K562 (cell line): ENCODE data around the gene ATF3. TPM values are rescaled to one million over a fixed set of nuclear protein-coding genes. Genes with fewer than 3 reads are reported as not detected.
A peak's percentile ranks its signal among the peaks of the same experiment; 100 is the strongest.

ENCODE experiments used
- ATAC-seq: fragments of 200-7000 bp; cut with Tn5 transposase; 3 replicates; pipeline ENCODE4 v1.9.1; 2020; ENCODE audit warnings: moderate library complexity
- BruUV-seq: library from RNA; stranded (reverse); fragments of 400-500 nt; replicated peaks from 2 replicates; lab custom pipeline; 2021; lab: Mats Ljungman, UMichigan
- CTCF ChIA-PET: fragments of 300-600 bp; formaldehyde crosslinking; extraction: SDS; loops from one replicate; lab custom pipeline; 2021; ENCODE audit warnings: low intra/inter-chr PET ratio; lab: Yijun Ruan, JAX
- POLR2A ChIA-PET: fragments of 300-600, 350-650 bp; sonication (Branson Sonifier 250); formaldehyde crosslinking; extraction: SDS; loops from one replicate; lab custom pipeline; 2021; ENCODE audit warnings: antibody characterized with exemption, inconsistent platforms; lab: Yijun Ruan, JAX
- DNase-seq, 4 experiments: peaks; one replicate each; pipeline versions ENCODE4 v3.0.0 to v3.0.0-alpha.2; 2011 to 2018; ENCODE audit warnings: low spot score in 3 of 4, mixed read lengths in 3 of 4; ENCODE audit errors: extremely low read depth in 1 of 4
- FAIRE-seq: peaks from 2 replicates; lab custom pipeline; 2011; peaks lifted over from hg19 to GRCh38; lab: Jason Lieb, UNC
- H2AFZ ChIP-seq: 2 replicates; pipeline ENCODE4 v1.6.0; 2011; ENCODE audit warnings: low read depth, low read length, control low read depth, inconsistent platforms
- H3K27ac ChIP-seq: fragments of 200-600 bp; 3 replicates; pipeline ENCODE4 v1.8.0; 2011; ENCODE audit warnings: low read depth, mild to moderate bottlenecking, control low read depth, inconsistent platforms, low read length, moderate library complexity, mixed read lengths; ENCODE audit errors: extremely low read depth
- H3K27me3 ChIP-seq, 2 experiments: fragments of 300-600 bp in 1 of 2; 2 replicates in 1 of 2; 3 replicates in 1 of 2; pipeline versions ENCODE4 v1.6.0 to v1.8.0; 2011; ENCODE audit warnings: inconsistent platforms in 2 of 2, low read length in 2 of 2, mild to moderate bottlenecking in 1 of 2, mixed read lengths in 1 of 2, moderate library complexity in 1 of 2; ENCODE audit not compliant: control insufficient read depth in 2 of 2, insufficient read depth in 2 of 2
- H3K36me3 ChIP-seq: fragments of 300-600 bp; 3 replicates; pipeline ENCODE4 v1.8.0; 2011; ENCODE audit warnings: mild to moderate bottlenecking, low read length, inconsistent platforms; ENCODE audit not compliant: control insufficient read depth, insufficient read depth
- H3K4me1 ChIP-seq, 2 experiments: fragments of 200-600 bp in 1 of 2; replicated peaks in 1 of 2; 2 replicates in 1 of 2; 3 replicates in 1 of 2; pipeline versions ENCODE4 v1.5.1 to v1.8.0; 2011; ENCODE audit warnings: inconsistent platforms in 2 of 2, low read length in 2 of 2, mild to moderate bottlenecking in 1 of 2, mixed read lengths in 1 of 2, moderate library complexity in 1 of 2; ENCODE audit not compliant: control insufficient read depth in 2 of 2, insufficient read depth in 2 of 2
- H3K4me2 ChIP-seq: 2 replicates; pipeline ENCODE4 v1.6.1; 2011; ENCODE audit warnings: low read length, control low read depth, inconsistent platforms, mixed read lengths; ENCODE audit not compliant: insufficient read depth
- H3K4me3 ChIP-seq: fragments of 200-600 bp; sonication (generic), shearing (Covaris generic); 2 replicates; pipeline ENCODE4 v1.5.1; 2016; ENCODE audit warnings: control low read depth, inconsistent platforms
- H3K79me2 ChIP-seq: fragments of 200-600 bp; 3 replicates; pipeline ENCODE4 v1.8.0; 2011; ENCODE audit warnings: low read length, inconsistent platforms; ENCODE audit not compliant: control insufficient read depth, insufficient read depth
- H3K9ac ChIP-seq, 2 experiments: 2 replicates each; pipeline versions ENCODE4 v1.6.0 to v1.6.1; 2011; ENCODE audit warnings: low read depth in 2 of 2, low read length in 2 of 2, control low read depth in 1 of 2, inconsistent platforms in 1 of 2, mild to moderate bottlenecking in 1 of 2, mixed read lengths in 1 of 2; ENCODE audit not compliant: insufficient read depth in 1 of 2
- H3K9me1 ChIP-seq: one replicate; pipeline ENCODE4 v1.6.0; 2011; ENCODE audit warnings: inconsistent platforms, mild to moderate bottlenecking, low read length, moderate library complexity; ENCODE audit not compliant: control insufficient read depth, insufficient read depth
- H3K9me3 ChIP-seq: replicated peaks from 2 replicates; pipeline ENCODE4 v1.5.1; 2011; ENCODE audit warnings: low read depth, low read length, inconsistent platforms; ENCODE audit not compliant: control insufficient read depth, insufficient read depth
- H4K20me1 ChIP-seq: replicated peaks from 2 replicates; pipeline ENCODE4 v1.6.1; 2011; ENCODE audit warnings: low read length, inconsistent platforms, mixed read lengths; ENCODE audit not compliant: control insufficient read depth, insufficient read depth
- OTX1 ChIP-seq: fragments of 450-650 bp; formaldehyde crosslinking; IDR thresholded peaks from 2 replicates; pipeline ENCODE4 v1.4.0; 2022; ENCODE audit warnings: mild to moderate bottlenecking
- ZNF263 ChIP-seq: sonication (generic); formaldehyde crosslinking; IDR thresholded peaks from 2 replicates; pipeline ENCODE4 v1.8.0; 2022; ENCODE audit warnings: mild to moderate bottlenecking, missing genetic modification reagents, borderline replicate concordance
- WGBS: fragments of 100-300 bp; shearing (Covaris generic); methylation state at CpG from one replicate; pipeline ENCODE4 v1.1.6; 2016; ENCODE audit warnings: low coverage, mixed read lengths; ENCODE audit not compliant: insufficient coverage; ENCODE audit errors: missing lambda C conversion rate; 5-methylcytosine and 5-hydroxymethylcytosine counted together
- in situ Hi-C: fragments of 300-500 bp; cut with MboI; formaldehyde crosslinking; loops from 4 replicates; pipeline ENCODE4 v1.15.0; 2018; ENCODE audit warnings: inconsistent platforms, mixed read lengths
- intact Hi-C: fragments of 100-400 bp; cut with micrococcal nuclease; formaldehyde crosslinking; loops from 2 replicates; pipeline ENCODE4 v1.14.2; 2022
- polyA plus RNA-seq, 8 experiments: library from polyadenylated mRNA; depleted of rRNA in 4 of 8; stranded (reverse) in 5 of 8; unstranded in 3 of 8; fragments of >200 nt; fragmentation: Nextera tagmentation in 2 of 8; fragmentation: Illumina TruSeq in 1 of 8; extraction: Ambion mirVana in 2 of 8; extraction: Trizol in 1 of 8; gene quantifications; 2 replicates each; pipeline versions ENCODE4 v1.2.1 to v1.2.3, GENCODE V29; 2011 to 2014; ENCODE audit warnings: inconsistent platforms in 1 of 8, missing spikeins in 1 of 8
- total RNA-seq, 7 experiments: library from RNA; depleted of rRNA in 6 of 7; stranded (reverse); fragments of >200 nt in 6 of 7; fragmentation: Illumina TruSeq in 2 of 7; extraction: Trizol in 2 of 7; gene quantifications; 2 replicates each; pipeline versions ENCODE4 v1.2.1 to v1.2.3, GENCODE V29; 2011 to 2021; ENCODE audit warnings: low replicate concordance in 1 of 7
- TF ChIP-seq, protein P1 (sequence below), 3 experiments: fragments of 200-800 bp in 1 of 3; sonication (Bioruptor generic) in 1 of 3; sonication (generic) in 1 of 3; formaldehyde crosslinking in 1 of 3; IDR thresholded peaks; 2 replicates each; pipeline versions ENCODE4 v1.6.1 to v1.8.0; 2016 to 2022; ENCODE audit warnings: mild to moderate bottlenecking in 2 of 3, missing compliant biosample characterization in 2 of 3, missing genetic modification characterization in 2 of 3, missing genetic modification reagents in 1 of 3

The ATF3 gene
- total and polyA plus RNA-seq, 9 of the 15 experiments (the other 6 are each of a cell fraction or from before 2014, with no cell fraction given): 3.5 to 28.2 (median 19.8) TPM

DNA sequence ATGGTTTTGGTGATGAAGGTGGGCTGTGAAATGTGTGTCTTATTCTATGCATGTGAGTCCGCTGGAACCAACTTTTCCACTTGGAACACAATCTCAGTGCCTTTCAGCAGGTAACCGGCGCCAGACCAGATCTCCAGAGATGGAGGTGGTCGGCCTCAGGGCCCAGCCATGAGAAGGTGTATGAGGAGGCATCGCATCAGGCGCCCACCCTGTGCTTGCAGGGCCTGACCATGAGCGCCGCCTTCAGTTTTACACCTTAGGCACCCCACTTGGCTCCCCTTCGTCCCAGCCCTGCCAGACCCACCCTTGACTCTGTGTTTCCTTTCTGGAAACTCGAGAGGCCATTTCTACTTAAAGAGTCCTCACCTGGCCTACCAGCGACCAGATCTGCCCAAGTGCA, 48.6 kb upstream of the ATF3 start:
- H3K4me2 ChIP-seq: no peak overlapping the region
- CTCF ChIA-PET: no interaction called here
- H3K27me3 ChIP-seq: peaks cover 0 to 2% of the 10 kb centered on the region in 2 experiments; a peak in 2 of 5 replicates
- no peaks in the 10 kb centered on the region; the same call in 2 of the 3 replicates for H3K79me2 ChIP-seq
- no peak overlapping the region; the same call in 2 of the 3 replicates for H3K27ac ChIP-seq
- no peaks in the 10 kb centered on the region for H4K20me1 ChIP-seq
- 76% methylated on average over 11 of the region's 11 CpGs for WGBS
- FAIRE-seq (no peak), DNase-seq (no peak), ATAC-seq (no peak)
- BruUV-seq: no TSS peak
- POLR2A ChIA-PET: interaction anchor here (1.7 to 2.4 kb wide), 3 partner anchors 8 to 31 kb away, joined by 5 to 9 read pairs (median 7); no protein-coding TSS in a partner anchor
- in situ Hi-C loops (no loop called here), intact Hi-C loops (loop anchor here (2.0 to 5.0 kb wide), 2 partner anchors 49 to 73 kb away; partner anchors contain the start of gene ATF3)
- H3K9me3 ChIP-seq: no peaks in the 10 kb centered on the region
- no peak overlapping the region for H3K4me3 ChIP-seq
- H3K9me1 ChIP-seq: no peaks in the 10 kb centered on the region
- H3K9ac ChIP-seq: no peak overlapping the region
- peak overlapping the region; percentile 100 for H2AFZ ChIP-seq
- H3K4me1 ChIP-seq: peaks cover 14 to 16% of the 10 kb centered on the region in 2 experiments
- TF ChIP-seq, protein P1, sequence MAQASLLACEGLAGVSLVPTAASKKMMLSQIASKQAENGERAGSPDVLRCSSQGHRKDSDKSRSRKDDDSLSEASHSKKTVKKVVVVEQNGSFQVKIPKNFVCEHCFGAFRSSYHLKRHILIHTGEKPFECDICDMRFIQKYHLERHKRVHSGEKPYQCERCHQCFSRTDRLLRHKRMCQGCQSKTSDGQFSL (CRISPR knock-in tag; IDR thresholded peaks at IDR 0.05): 0 out of 2 replicates have a peak, but pooled peaks have one; percentile 9
- TF ChIP-seq, protein P1 (tag; IDR thresholded peaks at IDR 0.05): no peak
- 0 out of 2 replicates have a peak, but pooled peaks have one; percentile 21 for TF ChIP-seq ZNF263 (CRISPR knock-in tag)
- TF ChIP-seq OTX1: no peak
- no peaks in the 10 kb centered on the region for H3K36me3 ChIP-seq
